ENCODE measurements around the gene HSD17B10.

HSD17B10 gene

DNA sequence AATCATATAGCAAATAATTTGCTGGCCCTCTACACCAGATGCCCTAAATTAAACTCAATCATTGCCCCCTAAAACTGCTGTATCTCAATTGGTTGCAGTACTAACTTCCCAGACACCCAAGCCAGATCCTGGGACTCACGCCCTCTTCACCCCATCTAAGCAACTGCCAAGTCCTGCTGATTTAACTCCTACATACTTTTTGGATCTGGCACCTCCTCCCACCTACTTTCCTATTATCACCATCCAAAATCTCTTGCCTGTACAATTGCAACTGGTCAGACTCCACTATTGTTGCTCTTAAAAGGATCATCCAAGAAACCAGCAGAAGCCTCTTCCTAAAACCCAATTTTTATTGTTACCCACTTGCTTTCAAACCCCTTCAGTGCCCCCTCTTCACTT is 4.7 kb upstream of the HSD17B10 start:
- no peak for ATAC-seq
- no peak for TF ChIP-seq ESRRG (CRISPR knock-in tag; IDR thresholded peaks at IDR 0.05)
- no peak for TF ChIP-seq ARNTL (CRISPR knock-in tag; IDR thresholded peaks at IDR 0.05; ENCODE audit: borderline replicate concordance, low read depth)
- no peak for TF ChIP-seq ISL1 (CRISPR knock-in tag; IDR thresholded peaks at IDR 0.05)
- TF ChIP-seq, protein P1, sequence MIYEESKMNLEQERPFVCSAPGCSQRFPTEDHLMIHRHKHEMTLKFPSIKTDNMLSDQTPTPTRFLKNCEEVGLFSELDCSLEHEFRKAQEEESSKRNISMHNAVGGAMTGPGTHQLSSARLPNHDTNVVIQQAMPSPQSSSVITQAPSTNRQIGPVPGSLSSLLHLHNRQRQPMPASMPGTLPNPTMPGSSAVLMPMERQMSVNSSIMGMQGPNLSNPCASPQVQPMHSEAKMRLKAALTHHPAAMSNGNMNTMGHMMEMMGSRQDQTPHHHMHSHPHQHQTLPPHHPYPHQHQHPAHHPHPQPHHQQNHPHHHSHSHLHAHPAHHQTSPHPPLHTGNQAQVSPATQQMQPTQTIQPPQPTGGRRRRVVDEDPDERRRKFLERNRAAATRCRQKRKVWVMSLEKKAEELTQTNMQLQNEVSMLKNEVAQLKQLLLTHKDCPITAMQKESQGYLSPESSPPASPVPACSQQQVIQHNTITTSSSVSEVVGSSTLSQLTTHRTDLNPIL (CRISPR knock-in tag; IDR thresholded peaks at IDR 0.05; ENCODE audit: low read depth): no peak
- TF ChIP-seq PPARA (CRISPR knock-in tag; IDR thresholded peaks at IDR 0.05; ENCODE audit: borderline replicate concordance): no peak
- TF ChIP-seq OSR1 (CRISPR knock-in tag; IDR thresholded peaks at IDR 0.05): no peak
- TF ChIP-seq, protein P2, sequence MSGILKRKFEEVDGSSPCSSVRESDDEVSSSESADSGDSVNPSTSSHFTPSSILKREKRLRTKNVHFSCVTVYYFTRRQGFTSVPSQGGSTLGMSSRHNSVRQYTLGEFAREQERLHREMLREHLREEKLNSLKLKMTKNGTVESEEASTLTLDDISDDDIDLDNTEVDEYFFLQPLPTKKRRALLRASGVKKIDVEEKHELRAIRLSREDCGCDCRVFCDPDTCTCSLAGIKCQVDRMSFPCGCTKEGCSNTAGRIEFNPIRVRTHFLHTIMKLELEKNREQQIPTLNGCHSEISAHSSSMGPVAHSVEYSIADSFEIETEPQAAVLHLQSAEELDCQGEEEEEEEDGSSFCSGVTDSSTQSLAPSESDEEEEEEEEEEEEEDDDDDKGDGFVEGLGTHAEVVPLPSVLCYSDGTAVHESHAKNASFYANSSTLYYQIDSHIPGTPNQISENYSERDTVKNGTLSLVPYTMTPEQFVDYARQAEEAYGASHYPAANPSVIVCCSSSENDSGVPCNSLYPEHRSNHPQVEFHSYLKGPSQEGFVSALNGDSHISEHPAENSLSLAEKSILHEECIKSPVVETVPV (CRISPR knock-in tag; IDR thresholded peaks at IDR 0.05): no peak
- TF ChIP-seq SNAI2 (CRISPR knock-in tag; IDR thresholded peaks at IDR 0.05): no peak
- TF ChIP-seq RARB (CRISPR knock-in tag; IDR thresholded peaks at IDR 0.05): no peak
- TF ChIP-seq GLIS3 (CRISPR knock-in tag; IDR thresholded peaks at IDR 0.05): no peak
- TF ChIP-seq CSDC2 (CRISPR knock-in tag; IDR thresholded peaks at IDR 0.05): no peak
- TF ChIP-seq, protein P3, sequence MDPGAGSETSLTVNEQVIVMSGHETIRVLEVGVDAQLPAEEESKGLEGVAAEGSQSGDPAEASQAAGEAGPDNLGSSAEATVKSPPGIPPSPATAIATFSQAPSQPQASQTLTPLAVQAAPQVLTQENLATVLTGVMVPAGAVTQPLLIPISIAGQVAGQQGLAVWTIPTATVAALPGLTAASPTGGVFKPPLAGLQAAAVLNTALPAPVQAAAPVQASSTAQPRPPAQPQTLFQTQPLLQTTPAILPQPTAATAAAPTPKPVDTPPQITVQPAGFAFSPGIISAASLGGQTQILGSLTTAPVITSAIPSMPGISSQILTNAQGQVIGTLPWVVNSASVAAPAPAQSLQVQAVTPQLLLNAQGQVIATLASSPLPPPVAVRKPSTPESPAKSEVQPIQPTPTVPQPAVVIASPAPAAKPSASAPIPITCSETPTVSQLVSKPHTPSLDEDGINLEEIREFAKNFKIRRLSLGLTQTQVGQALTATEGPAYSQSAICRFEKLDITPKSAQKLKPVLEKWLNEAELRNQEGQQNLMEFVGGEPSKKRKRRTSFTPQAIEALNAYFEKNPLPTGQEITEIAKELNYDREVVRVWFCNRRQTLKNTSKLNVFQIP (CRISPR knock-in tag; IDR thresholded peaks at IDR 0.05; ENCODE audit: borderline replicate concordance, low read depth): no peak
- TF ChIP-seq ZNF70 (CRISPR knock-in tag; IDR thresholded peaks at IDR 0.05): no peak

DNA sequence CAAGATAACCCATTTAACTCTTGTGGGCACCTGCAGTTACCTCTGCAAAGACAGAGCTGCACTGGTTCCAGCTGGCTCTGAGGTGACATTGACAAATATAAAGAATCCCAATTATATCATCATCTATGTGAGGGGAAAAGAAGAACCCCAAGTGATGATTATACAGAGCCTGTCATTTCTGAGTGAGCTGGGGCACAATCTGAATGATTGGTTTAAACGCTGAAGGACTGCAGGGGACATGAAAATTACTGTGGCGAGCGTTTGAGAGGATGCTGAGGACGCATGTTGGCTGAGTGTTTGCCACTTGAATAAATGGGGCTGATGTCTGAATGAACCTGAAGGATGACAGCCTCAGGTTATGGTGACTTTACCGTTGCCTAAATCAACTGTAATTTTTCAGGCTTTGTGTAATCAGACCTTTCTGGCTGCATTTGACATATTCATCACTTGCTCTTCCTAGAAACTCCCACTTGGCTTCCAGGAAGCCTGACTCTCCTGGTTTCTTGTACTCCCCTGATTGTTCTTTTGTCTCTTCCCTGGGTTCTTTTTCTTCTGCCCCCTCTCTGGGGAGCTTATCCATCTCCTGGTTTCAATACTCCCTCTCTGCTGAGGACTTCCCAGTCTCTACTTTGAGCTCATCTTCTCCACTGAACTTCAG is 4.1 kb upstream of the HSD17B10 start:
- no peak for TF ChIP-seq ZNF70 (CRISPR knock-in tag; IDR thresholded peaks at IDR 0.05)
- TF ChIP-seq ISL1 (CRISPR knock-in tag; IDR thresholded peaks at IDR 0.05): no peak
- TF ChIP-seq RARB (CRISPR knock-in tag; IDR thresholded peaks at IDR 0.05): no peak
- no peak for TF ChIP-seq ZC3H10 (CRISPR knock-in tag; IDR thresholded peaks at IDR 0.05)
- no peak for TF ChIP-seq TOX (CRISPR knock-in tag; IDR thresholded peaks at IDR 0.05; ENCODE audit: borderline replicate concordance)
- no peak for ATAC-seq

DNA sequence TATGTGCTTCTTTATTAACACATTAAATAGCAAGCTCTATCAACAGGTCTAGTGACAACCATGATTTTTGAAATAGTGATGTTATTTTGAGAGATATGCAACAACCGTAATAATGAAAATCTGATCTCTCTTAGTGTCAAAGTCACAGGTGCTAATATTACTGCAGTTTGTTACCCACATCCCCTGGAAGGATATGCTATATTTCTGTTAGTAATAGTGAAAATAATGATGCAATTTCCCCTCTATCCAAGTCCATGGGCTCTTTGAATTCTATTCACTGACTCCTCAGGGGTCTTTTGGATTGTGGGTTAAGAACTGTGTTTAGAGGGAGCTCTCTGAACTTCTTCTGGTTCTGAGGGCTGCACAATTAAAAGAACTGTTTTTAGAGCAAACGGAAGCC is 3.0 kb upstream of the HSD17B10 start:
- ATAC-seq: no peak

More for the DNA sequence above, 3.0 kb upstream of the HSD17B10 start:
- TF ChIP-seq BACH2 (CRISPR knock-in tag; IDR thresholded peaks at IDR 0.05; ENCODE audit: borderline replicate concordance) (no peak), OSR1 (CRISPR knock-in tag; IDR thresholded peaks at IDR 0.05) (no peak), ZC3H10 (CRISPR knock-in tag; IDR thresholded peaks at IDR 0.05) (no peak), ZNF565 (CRISPR knock-in tag; conservative IDR thresholded peaks at IDR 0.05; ENCODE audit: low read depth) (no peak), ZFP3 (CRISPR knock-in tag; IDR thresholded peaks at IDR 0.05) (no peak), ZNF8 (CRISPR knock-in tag; IDR thresholded peaks at IDR 0.05) (no peak), ZNF70 (CRISPR knock-in tag; IDR thresholded peaks at IDR 0.05) (no peak), PPARA (CRISPR knock-in tag; IDR thresholded peaks at IDR 0.05; ENCODE audit: borderline replicate concordance) (no peak), ZFP30 (CRISPR knock-in tag; IDR thresholded peaks at IDR 0.05) (no peak), GLIS3 (CRISPR knock-in tag; IDR thresholded peaks at IDR 0.05) (no peak), TCF4 (CRISPR knock-in tag; IDR thresholded peaks at IDR 0.05; ENCODE audit: borderline replicate concordance) (no peak), CSDC2 (CRISPR knock-in tag; IDR thresholded peaks at IDR 0.05) (no peak), ESRRG (CRISPR knock-in tag; IDR thresholded peaks at IDR 0.05) (no peak), ARNTL (CRISPR knock-in tag; IDR thresholded peaks at IDR 0.05; ENCODE audit: borderline replicate concordance, low read depth) (no peak)
- TF ChIP-seq, protein P4, sequence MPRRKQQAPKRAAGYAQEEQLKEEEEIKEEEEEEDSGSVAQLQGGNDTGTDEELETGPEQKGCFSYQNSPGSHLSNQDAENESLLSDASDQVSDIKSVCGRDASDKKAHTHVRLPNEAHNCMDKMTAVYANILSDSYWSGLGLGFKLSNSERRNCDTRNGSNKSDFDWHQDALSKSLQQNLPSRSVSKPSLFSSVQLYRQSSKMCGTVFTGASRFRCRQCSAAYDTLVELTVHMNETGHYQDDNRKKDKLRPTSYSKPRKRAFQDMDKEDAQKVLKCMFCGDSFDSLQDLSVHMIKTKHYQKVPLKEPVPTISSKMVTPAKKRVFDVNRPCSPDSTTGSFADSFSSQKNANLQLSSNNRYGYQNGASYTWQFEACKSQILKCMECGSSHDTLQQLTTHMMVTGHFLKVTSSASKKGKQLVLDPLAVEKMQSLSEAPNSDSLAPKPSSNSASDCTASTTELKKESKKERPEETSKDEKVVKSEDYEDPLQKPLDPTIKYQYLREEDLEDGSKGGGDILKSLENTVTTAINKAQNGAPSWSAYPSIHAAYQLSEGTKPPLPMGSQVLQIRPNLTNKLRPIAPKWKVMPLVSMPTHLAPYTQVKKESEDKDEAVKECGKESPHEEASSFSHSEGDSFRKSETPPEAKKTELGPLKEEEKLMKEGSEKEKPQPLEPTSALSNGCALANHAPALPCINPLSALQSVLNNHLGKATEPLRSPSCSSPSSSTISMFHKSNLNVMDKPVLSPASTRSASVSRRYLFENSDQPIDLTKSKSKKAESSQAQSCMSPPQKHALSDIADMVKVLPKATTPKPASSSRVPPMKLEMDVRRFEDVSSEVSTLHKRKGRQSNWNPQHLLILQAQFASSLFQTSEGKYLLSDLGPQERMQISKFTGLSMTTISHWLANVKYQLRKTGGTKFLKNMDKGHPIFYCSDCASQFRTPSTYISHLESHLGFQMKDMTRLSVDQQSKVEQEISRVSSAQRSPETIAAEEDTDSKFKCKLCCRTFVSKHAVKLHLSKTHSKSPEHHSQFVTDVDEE (CRISPR knock-in tag; IDR thresholded peaks at IDR 0.05): no peak
- TF ChIP-seq, protein P1 (CRISPR knock-in tag; IDR thresholded peaks at IDR 0.05; ENCODE audit: low read depth): no peak
